Measurements from ENCODE around the gene NRAP. TPM values are rescaled to one million over a fixed set of nuclear protein-coding genes. Genes with fewer than 3 reads are reported as not detected.

The NRAP gene
- polyA plus RNA-seq, 1 of the 3 experiments (the other 2 are of a cell fraction) = not detected

DNA sequence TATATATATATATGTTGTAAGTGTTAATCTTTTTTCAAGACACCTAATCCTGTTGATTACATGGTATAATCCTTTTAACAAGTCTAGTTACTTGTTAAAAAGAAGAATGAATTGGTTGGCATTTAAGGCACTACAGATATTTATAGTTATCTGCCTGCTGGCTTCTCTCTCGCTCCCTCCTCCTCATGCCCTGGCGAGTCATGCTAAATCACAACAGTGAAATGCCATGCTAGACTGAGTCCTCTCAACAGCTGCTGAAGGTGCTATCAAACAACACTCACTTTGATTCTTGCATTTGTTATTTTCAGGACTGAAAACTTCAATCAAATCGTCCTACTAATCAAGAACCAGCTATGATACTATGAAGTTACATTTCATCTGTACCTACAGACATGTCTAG lies 15.4 kb downstream of the NRAP start (continued):
- TF ChIP-seq, protein P1, sequence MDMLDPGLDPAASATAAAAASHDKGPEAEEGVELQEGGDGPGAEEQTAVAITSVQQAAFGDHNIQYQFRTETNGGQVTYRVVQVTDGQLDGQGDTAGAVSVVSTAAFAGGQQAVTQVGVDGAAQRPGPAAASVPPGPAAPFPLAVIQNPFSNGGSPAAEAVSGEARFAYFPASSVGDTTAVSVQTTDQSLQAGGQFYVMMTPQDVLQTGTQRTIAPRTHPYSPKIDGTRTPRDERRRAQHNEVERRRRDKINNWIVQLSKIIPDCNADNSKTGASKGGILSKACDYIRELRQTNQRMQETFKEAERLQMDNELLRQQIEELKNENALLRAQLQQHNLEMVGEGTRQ (IDR thresholded peaks at IDR 0.05; ENCODE audit: borderline replicate concordance, low read depth, low read length) = no peak
- TF ChIP-seq EZH2phosphoT487 (IDR thresholded peaks at IDR 0.05; ENCODE audit: borderline replicate concordance, low read depth) = no peak
- TF ChIP-seq, protein P2, sequence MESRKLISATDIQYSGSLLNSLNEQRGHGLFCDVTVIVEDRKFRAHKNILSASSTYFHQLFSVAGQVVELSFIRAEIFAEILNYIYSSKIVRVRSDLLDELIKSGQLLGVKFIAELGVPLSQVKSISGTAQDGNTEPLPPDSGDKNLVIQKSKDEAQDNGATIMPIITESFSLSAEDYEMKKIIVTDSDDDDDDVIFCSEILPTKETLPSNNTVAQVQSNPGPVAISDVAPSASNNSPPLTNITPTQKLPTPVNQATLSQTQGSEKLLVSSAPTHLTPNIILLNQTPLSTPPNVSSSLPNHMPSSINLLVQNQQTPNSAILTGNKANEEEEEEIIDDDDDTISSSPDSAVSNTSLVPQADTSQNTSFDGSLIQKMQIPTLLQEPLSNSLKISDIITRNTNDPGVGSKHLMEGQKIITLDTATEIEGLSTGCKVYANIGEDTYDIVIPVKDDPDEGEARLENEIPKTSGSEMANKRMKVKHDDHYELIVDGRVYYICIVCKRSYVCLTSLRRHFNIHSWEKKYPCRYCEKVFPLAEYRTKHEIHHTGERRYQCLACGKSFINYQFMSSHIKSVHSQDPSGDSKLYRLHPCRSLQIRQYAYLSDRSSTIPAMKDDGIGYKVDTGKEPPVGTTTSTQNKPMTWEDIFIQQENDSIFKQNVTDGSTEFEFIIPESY (IDR thresholded peaks at IDR 0.05; ENCODE audit: borderline replicate concordance, low read depth) = no peak
- TF ChIP-seq NRF1 (IDR thresholded peaks at IDR 0.05; ENCODE audit: low read depth, low read length) = no peak
- no peak for TF ChIP-seq YY1 (IDR thresholded peaks at IDR 0.05; ENCODE audit: low read depth)

DNA sequence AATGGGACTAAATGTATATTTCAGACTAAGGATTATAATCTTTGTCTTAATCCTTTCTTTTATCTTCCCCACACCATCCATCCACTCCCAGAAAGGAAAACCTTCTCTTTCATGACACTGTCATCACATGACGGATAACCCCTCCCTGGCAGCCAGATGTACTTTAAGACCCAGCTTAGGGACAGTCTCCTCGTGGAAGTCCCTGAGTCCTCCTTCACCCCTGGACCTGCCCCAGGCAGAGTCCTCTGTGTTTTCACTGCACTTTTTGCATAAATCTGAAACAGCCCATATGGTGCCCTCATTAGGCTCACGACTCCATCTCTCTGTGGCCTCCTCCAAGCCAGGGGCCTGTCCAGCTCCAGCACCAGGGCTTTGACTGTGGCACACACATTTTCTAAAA lies 16.0 kb downstream of the NRAP start:
- H3K9me3 ChIP-seq = no peaks in the 10 kb centered on the region
- H2AFZ ChIP-seq (ENCODE audit: low read depth) = no peak overlapping the region
- H3K27ac ChIP-seq (ENCODE audit: low read depth in 2 of 2, low read length in 1 of 2) = no peak overlapping the region
- WGBS (ENCODE audit: low lambda C conversion rate) = 48% methylated on average over 3 of the region's 3 CpGs
- no peaks in the 10 kb centered on the region for H3K36me3 ChIP-seq (replicated peaks in 1 of 2; ENCODE audit: control insufficient read depth in 1 of 2, insufficient read depth in 2 of 2, low read length in 1 of 2)
- H3K27me3 ChIP-seq (ENCODE audit: insufficient read depth) = no peaks in the 10 kb centered on the region
- CTCF ChIA-PET = no interaction called here
- H3K9me2 ChIP-seq = no peaks in the 10 kb centered on the region
- no peak for DNase-seq
- POLR2A ChIA-PET = no interaction called here
- no peaks in the 10 kb centered on the region; a peak in 1 of 4 replicates for H3K4me1 ChIP-seq (ENCODE audit: control insufficient read depth in 1 of 2, insufficient read depth in 2 of 2, low read depth in 1 of 2, low read length in 1 of 2)
- H3K4me3 ChIP-seq (ENCODE audit: low read depth in 2 of 2, low read length in 1 of 2) = no peak overlapping the region
- H3K9ac ChIP-seq = no peak overlapping the region
- no peaks in the 10 kb centered on the region for H4K20me1 ChIP-seq (ENCODE audit: insufficient read depth)
- no peak overlapping the region for H3K4me2 ChIP-seq
- TF ChIP-seq, protein P3, sequence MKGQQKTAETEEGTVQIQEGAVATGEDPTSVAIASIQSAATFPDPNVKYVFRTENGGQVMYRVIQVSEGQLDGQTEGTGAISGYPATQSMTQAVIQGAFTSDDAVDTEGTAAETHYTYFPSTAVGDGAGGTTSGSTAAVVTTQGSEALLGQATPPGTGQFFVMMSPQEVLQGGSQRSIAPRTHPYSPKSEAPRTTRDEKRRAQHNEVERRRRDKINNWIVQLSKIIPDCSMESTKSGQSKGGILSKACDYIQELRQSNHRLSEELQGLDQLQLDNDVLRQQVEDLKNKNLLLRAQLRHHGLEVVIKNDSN (IDR thresholded peaks at IDR 0.05; ENCODE audit: borderline replicate concordance, low read depth) = no peak
- TF ChIP-seq SMC3 (IDR thresholded peaks at IDR 0.05; ENCODE audit: low read depth, low read length) = no peak
- no peak for TF ChIP-seq POLR2AphosphoS5 (IDR thresholded peaks at IDR 0.05; ENCODE audit: low read depth, low read length)
- TF ChIP-seq REST (IDR thresholded peaks at IDR 0.05; ENCODE audit: low read depth, low read length) = no peak
- no peak for TF ChIP-seq RCOR1 (IDR thresholded peaks at IDR 0.05; ENCODE audit: low read length)
- no peak for TF ChIP-seq FOSL2 (IDR thresholded peaks at IDR 0.05; ENCODE audit: borderline replicate concordance, low read depth)
- TF ChIP-seq, protein P1 (IDR thresholded peaks at IDR 0.05; ENCODE audit: borderline replicate concordance, low read depth, low read length) = no peak
- no peak for TF ChIP-seq GABPA (IDR thresholded peaks at IDR 0.05; ENCODE audit: low read depth)
- TF ChIP-seq JUND (IDR thresholded peaks at IDR 0.05) = no peak
- no peak for TF ChIP-seq PBX3 (IDR thresholded peaks at IDR 0.05)
- TF ChIP-seq, protein P2 (IDR thresholded peaks at IDR 0.05; ENCODE audit: borderline replicate concordance, low read depth) = no peak
- TF ChIP-seq RAD21 (IDR thresholded peaks at IDR 0.05; ENCODE audit: low read length) = no peak
- TF ChIP-seq SIN3A (IDR thresholded peaks at IDR 0.05; ENCODE audit: borderline replicate concordance, low read depth, low read length) = no peak
- H3K79me2 ChIP-seq (ENCODE audit: insufficient read depth) = no peaks in the 10 kb centered on the region
- no peaks in the 10 kb centered on the region for H3F3A ChIP-seq (replicated peaks; ENCODE audit: insufficient read depth)
